Measurements from ENCODE around the gene IPO11.

- TF ChIP-seq CTCF (IDR thresholded peaks at IDR 0.05) (no peak), POLR2A (IDR thresholded peaks at IDR 0.05) (no peak)
Observed at GRCh38 chr5:62555930-62556329, 143.4 kb downstream of the IPO11 start.

All from thyroid gland (tissue), 4 donors.